BJ (cell line): ENCODE results near the gene PEPD. TPM values are rescaled to one million over a fixed set of nuclear protein-coding genes. Genes with fewer than 3 reads are reported as not detected.

Source experiments
- CTCF ChIA-PET: fragments of 350-600 bp; formaldehyde crosslinking; extraction: SDS; loops from one replicate; lab custom pipeline; 2021; ENCODE audit warnings: antibody characterized with exemption, inconsistent platforms; lab: Yijun Ruan, JAX
- POLR2A ChIA-PET: fragments of 300-600 bp; sonication (Branson Sonifier 250); formaldehyde crosslinking; extraction: SDS; loops from one replicate; lab custom pipeline; 2021; ENCODE audit warnings: antibody characterized with exemption; lab: Charles Lee
- DNase-seq: peaks from one replicate; pipeline ENCODE4 v3.0.0-alpha.2; 2011; ENCODE audit warnings: low read depth
- H3K27me3 ChIP-seq: 2 replicates; pipeline ENCODE4 v1.6.0; 2011; ENCODE audit warnings: low read length; ENCODE audit not compliant: control insufficient read depth, insufficient read depth
- H3K36me3 ChIP-seq: 2 replicates; pipeline ENCODE4 v1.5.1; 2011; ENCODE audit warnings: low read length; ENCODE audit not compliant: control insufficient read depth, insufficient read depth
- H3K4me3 ChIP-seq: 2 replicates; pipeline ENCODE4 v1.5.1; 2011; ENCODE audit warnings: low read depth, mild to moderate bottlenecking, control low read depth, low read length
- polyA plus RNA-seq: library from polyadenylated mRNA; depleted of rRNA; stranded (reverse); fragments of >200 nt; gene quantifications from 2 replicates; pipeline ENCODE4 v1.2.3, GENCODE V29; 2011
- TF ChIP-seq, protein P1 (sequence below): IDR thresholded peaks from 2 replicates; pipeline ENCODE4 v1.5.1; 2011; ENCODE audit warnings: low read depth, mild to moderate bottlenecking, control low read depth, inconsistent platforms, low read length, moderate library complexity; ENCODE audit not compliant: insufficient read depth

PEPD gene
- polyA plus RNA-seq, 1 experiment, result 97.6 TPM

DNA sequence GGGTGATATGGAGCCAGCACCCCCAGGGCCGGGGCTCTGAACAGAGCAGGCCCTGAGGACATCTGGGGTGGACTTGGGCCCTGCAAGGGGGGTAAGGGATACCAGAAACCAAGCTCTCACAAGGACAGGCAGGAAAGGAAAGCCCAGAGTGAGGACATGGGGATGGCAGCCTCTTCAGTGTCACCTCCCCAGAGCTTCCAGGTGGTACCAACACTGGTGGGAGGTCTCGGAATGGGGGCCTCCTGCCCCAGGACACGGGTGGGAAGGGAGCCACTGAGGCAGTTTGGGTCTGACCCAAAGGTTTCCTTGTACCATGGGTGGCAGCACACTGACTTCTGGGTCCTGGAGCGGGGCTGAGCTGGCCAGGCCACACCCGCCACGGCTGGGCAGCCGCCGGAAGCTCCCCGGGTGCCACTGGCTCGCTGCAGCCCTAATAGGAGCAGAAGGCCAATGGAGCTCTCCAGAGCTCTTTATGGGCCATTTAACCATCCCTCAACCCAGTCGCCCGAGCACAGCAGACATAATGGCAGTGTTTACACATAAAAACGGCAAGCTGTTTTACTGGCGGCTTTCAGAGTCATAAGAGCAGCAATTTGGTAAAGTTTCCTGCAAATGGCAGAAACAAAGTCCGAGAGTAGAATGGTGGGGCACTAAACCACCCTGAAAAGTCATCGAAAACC, 59.3 kb downstream of the PEPD start:
- ChIA-PET CTCF (interaction anchor here (1.1 to 1.2 kb wide), 2 partner anchors 32 to 309 kb away, joined by 4 read pairs; no protein-coding TSS in a partner anchor), POLR2A (no interaction called here)
- Histone ChIP-seq H3K4me3 (no peak overlapping the region), H3K36me3 (peaks cover 3% of the 10 kb centered on the region; the same call in 1 of the 2 replicates), H3K27me3 (no peaks in the 10 kb centered on the region)
- TF ChIP-seq, protein P1, sequence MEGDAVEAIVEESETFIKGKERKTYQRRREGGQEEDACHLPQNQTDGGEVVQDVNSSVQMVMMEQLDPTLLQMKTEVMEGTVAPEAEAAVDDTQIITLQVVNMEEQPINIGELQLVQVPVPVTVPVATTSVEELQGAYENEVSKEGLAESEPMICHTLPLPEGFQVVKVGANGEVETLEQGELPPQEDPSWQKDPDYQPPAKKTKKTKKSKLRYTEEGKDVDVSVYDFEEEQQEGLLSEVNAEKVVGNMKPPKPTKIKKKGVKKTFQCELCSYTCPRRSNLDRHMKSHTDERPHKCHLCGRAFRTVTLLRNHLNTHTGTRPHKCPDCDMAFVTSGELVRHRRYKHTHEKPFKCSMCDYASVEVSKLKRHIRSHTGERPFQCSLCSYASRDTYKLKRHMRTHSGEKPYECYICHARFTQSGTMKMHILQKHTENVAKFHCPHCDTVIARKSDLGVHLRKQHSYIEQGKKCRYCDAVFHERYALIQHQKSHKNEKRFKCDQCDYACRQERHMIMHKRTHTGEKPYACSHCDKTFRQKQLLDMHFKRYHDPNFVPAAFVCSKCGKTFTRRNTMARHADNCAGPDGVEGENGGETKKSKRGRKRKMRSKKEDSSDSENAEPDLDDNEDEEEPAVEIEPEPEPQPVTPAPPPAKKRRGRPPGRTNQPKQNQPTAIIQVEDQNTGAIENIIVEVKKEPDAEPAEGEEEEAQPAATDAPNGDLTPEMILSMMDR, result no peak
- DNase-seq, result no peak

DNA sequence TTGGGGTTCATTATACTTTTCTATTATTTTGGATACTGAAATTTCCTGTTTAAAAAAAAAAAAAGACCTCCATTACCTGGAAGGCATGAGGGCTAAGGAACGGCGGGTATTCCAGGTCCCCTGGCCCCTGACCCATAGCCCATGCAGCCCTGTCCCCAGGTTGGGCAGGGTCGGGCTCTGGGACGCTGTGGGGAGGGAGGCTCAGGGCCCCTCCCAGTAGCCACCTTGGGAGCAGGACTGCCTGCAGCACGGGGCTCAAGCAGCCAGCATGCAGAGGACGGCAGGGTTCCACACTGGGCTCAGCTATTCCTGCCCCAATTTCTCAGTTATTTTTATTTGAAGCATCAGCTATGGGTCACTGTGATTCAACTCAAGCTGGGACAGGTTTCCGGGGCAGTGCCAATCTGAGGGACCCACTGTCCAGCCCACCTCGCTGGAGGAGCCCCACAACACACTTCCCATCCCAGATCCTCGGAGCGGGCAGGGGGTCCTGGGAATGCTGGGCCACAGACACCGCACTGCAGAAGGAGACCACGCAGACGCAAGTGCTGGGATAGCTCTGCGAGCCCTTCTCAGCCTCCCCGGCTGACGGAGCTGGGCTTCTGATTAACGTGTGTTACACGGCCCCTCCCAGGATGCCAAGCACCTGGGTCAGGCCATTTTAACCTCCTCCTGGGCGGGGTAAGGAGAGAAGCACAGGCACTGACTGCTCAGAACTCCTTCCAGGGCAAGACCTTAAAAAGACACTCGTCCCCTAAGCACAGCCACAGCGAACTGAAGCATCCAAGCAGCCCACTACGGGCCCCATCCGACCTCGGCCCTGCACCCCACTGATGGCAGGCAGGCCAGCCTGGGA, 60.1 kb downstream of the PEPD start:
- POLR2A ChIA-PET, result no interaction called here
- Histone ChIP-seq H3K4me3 (no peak overlapping the region), H3K27me3 (no peaks in the 10 kb centered on the region), H3K36me3 (peaks cover 3% of the 10 kb centered on the region; the same call in 1 of the 2 replicates)
- TF ChIP-seq, protein P1, result no peak
- CTCF ChIA-PET, result no interaction called here
- no peak for DNase-seq

DNA sequence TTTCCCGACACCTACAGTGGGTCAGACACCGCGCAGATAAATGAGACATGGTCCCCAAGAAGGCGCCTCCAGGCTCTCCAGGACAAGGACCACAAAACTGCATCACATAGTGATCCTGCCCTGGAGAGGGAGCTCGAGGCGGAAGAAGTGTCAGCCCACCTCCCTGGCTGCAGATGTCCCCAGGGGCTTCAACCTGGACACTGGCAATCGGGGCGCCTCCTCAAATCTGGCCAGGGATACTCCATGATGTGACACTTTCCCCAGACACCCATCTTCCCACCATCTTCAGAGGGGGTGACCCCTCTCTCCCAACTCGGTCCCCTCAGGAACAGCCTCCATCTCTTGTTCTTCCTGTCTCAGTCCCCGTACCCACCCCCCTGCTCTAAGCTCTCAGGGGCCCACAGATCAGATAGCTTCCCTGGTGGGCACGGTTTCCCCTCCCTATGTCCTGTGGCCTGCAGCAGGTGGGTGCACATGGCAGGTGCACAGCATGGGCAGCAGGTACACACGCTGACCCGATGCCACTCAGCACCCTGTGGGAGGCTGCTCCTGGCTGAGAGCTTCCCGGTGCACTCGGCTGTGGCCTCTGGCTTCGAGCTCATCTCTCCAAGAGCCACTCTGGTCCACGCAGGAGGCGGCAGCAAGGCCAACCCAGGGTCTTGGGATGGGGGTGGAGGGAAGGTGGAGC, 61.2 kb downstream of the PEPD start:
- Histone ChIP-seq H3K36me3 (peaks cover 3% of the 10 kb centered on the region; the same call in 1 of the 2 replicates), H3K27me3 (no peaks in the 10 kb centered on the region), H3K4me3 (no peak overlapping the region)
- ChIA-PET POLR2A (no interaction called here), CTCF (interaction anchor here (1.2 to 1.9 kb wide), 2 partner anchors 28 to 311 kb away, joined by 4 to 6 read pairs; no protein-coding TSS in a partner anchor)
- no peak for DNase-seq
- TF ChIP-seq, protein P1, result no peak

DNA sequence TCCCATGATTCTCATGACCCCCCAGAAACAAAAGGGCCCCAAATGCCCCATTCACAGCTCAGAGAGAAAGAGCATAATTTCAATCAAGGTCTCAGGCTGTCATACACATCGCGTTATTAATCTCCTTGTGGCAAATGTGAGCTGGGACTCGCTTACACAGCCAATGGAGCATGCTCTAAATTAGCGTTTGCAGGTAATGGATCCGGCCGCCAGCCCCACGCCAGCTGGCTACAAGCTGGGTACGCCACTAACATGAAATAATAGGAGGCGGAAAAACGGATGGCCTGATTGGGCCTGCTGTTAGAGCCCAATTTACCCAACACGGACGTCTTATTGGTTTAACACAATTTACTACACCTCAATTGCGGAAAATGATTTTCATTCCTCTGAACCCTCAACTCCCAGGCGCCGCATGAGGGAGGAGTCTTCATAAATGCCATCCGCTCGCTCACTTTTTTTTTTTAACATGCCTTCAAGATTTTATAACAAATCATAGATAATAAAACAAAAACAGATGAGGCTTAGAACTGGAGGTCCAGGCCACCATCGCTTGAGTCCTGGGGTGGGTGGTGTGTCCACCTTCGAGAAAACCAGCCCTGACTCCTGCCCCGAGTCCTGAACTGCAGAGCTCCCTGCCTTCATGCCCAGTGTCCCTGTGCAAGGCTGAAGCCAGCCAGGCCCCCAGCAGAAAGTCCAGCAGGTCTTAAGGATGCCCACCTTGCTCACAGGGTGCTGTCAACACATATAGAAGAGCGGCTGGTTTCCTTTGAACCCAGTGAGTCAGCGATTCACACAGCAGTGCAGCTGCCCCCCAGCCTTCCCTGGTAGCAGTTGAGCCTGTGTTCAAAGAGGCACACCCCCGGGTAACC, 62.1 kb downstream of the PEPD start:
- no peak for DNase-seq
- Histone ChIP-seq H3K27me3 (no peaks in the 10 kb centered on the region), H3K36me3 (peaks cover 3% of the 10 kb centered on the region; the same call in 1 of the 2 replicates), H3K4me3 (no peak overlapping the region)
- TF ChIP-seq, protein P1, result no peak
- POLR2A ChIA-PET, result no interaction called here
- CTCF ChIA-PET, result interaction anchor here (0.7 to 1.9 kb wide), 4 partner anchors 10 to 312 kb away, joined by 3 to 6 read pairs (median 4); no protein-coding TSS in a partner anchor
